Caki2 (cell line): ENCODE results near the gene CEP89. TPM values are rescaled to one million over a fixed set of nuclear protein-coding genes. Genes with fewer than 3 reads are reported as not detected.

Experiments
- DNase-seq: peaks from one replicate; pipeline ENCODE4 v3.0.0-alpha.2; 2015; ENCODE audit warnings: low read depth
- in situ Hi-C: cut with HindIII; loops from 2 replicates; pipeline ENCODE4 v1.10.0; 2016; ENCODE audit warnings: low sequenced_read_pairs, low pct_unique_long_range_greater_than_20kb, mixed read lengths
- total RNA-seq: library from RNA; depleted of rRNA; stranded (reverse); fragments of >200 nt; shearing (Covaris generic); gene quantifications from 2 replicates; pipeline ENCODE4 v1.2.3, GENCODE V29; 2014; ENCODE audit warnings: low replicate concordance; rRNA removed

Gene CEP89
- total RNA-seq, 1 experiment from 2014 or later: 26.1 TPM

- in situ Hi-C loops: no loop called here
- DNase-seq: peak; percentile 21
Observed at GRCh38 chr19:32830231-32831014, 141.3 kb downstream of the CEP89 start.

- DNase-seq: no peak
- in situ Hi-C loops: no loop called here
Observed at GRCh38 chr19:32829345-32829896, 142.3 kb downstream of the CEP89 start.

GRCh38 chr19:32828643-32829344 is 143.0 kb downstream of the CEP89 start:
- in situ Hi-C loops: no loop called here
- DNase-seq: no peak

GRCh38 chr19:32828139-32828538 is 143.6 kb downstream of the CEP89 start:
- in situ Hi-C loops: no loop called here
- no peak for DNase-seq

Other genes starting within 250 kb of the CEP89 start
- 0.52 TPM in 1 of 2 replicates, not detected in the other for gene SLC7A9, start 102.2 kb downstream of the CEP89 start, total RNA-seq
- gene FAAP24, start 284 bp upstream of the CEP89 start, total RNA-seq: 6.7 and 22.0 TPM in 2 replicates
- gene RHPN2, start 92.9 kb upstream of the CEP89 start, total RNA-seq: 92.1 and 98.3 TPM in 2 replicates
- 4.5 and 5.4 TPM in 2 replicates for gene GPATCH1, start 109.2 kb upstream of the CEP89 start, total RNA-seq
- not detected in 2 replicates for gene WDR88, start 160.2 kb upstream of the CEP89 start, total RNA-seq
- gene LRP3, start 222.4 kb upstream of the CEP89 start, total RNA-seq: 53.6 and 60.5 TPM in 2 replicates